Naive thymus-derived CD4-positive, alpha-beta T cell (primary cell): ENCODE measurements around the gene CNNM2. TPM values are rescaled to one million over a fixed set of nuclear protein-coding genes. Genes with fewer than 3 reads are reported as not detected.

ENCODE experiments used
- ATAC-seq: fragments of 150-1000 bp; cut with Tn5 transposase; 2 replicates; pipeline ENCODE4 v1.10.0; 2021; ENCODE audit warnings: mild to moderate bottlenecking, moderate library complexity
- CTCF ChIA-PET: fragments of 350-600 bp; sonication (Branson Sonifier 250); formaldehyde crosslinking; loops from one replicate; lab custom pipeline; 2021; ENCODE audit warnings: antibody characterized with exemption; lab: Charles Lee
- POLR2A ChIA-PET: fragments of 350-600 bp; sonication (Branson Sonifier 250); formaldehyde crosslinking; loops from one replicate; lab custom pipeline; 2021; ENCODE audit warnings: antibody characterized with exemption, inconsistent platforms; lab: Charles Lee
- DNase-seq, 9 donors: peaks; one replicate each; pipeline versions ENCODE4 v3.0.0 to v3.0.0-alpha.2; 2020 to 2022; ENCODE audit warnings: mixed read lengths in 1 of 9
- H3K27ac ChIP-seq: one replicate; pipeline ENCODE4 v1.7.0; 2013; ENCODE audit warnings: mild to moderate bottlenecking, low read depth, low read length, moderate library complexity
- H3K27me3 ChIP-seq, 2 donors: one replicate each; pipeline ENCODE4 v1.7.0; 2013; ENCODE audit warnings: low read length in 2 of 2, mild to moderate bottlenecking in 2 of 2, moderate library complexity in 2 of 2; ENCODE audit not compliant: control insufficient read depth in 2 of 2, insufficient read depth in 2 of 2
- H3K36me3 ChIP-seq, 3 experiments: 1 replicate in 2 of 3; 2 replicates in 1 of 3; pipeline ENCODE4 v1.7.0; 2013; ENCODE audit warnings: low read length in 3 of 3, mild to moderate bottlenecking in 3 of 3, moderate library complexity in 1 of 3; ENCODE audit not compliant: insufficient read depth in 3 of 3, control insufficient read depth in 2 of 3
- H3K4me1 ChIP-seq, 2 donors: one replicate each; pipeline ENCODE4 v1.7.0; 2013; ENCODE audit warnings: low read length in 2 of 2, mild to moderate bottlenecking in 2 of 2, moderate library complexity in 1 of 2; ENCODE audit not compliant: control insufficient read depth in 2 of 2, insufficient read depth in 2 of 2
- H3K4me3 ChIP-seq: 2 replicates; pipeline ENCODE4 v1.7.0; 2013; ENCODE audit warnings: mild to moderate bottlenecking, low read length
- H3K9me3 ChIP-seq, 3 experiments: 1 replicate in 2 of 3; 2 replicates in 1 of 3; pipeline ENCODE4 v1.7.0; 2013; ENCODE audit warnings: low read length in 3 of 3; ENCODE audit not compliant: control insufficient read depth in 2 of 3
- H3K27ac Mint-ChIP-seq, 9 donors: one replicate each; pipeline ENCODE4 v1.8.0; 2020 to 2022; ENCODE audit warnings: mixed read lengths in 9 of 9, mild to moderate bottlenecking in 8 of 9, moderate library complexity in 5 of 9, inconsistent platforms in 2 of 9
- H3K27me3 Mint-ChIP-seq, 5 donors: one replicate each; pipeline ENCODE4 v1.8.0; 2021 to 2022; ENCODE audit warnings: mixed read lengths in 5 of 5, mild to moderate bottlenecking in 1 of 5
- H3K36me3 Mint-ChIP-seq, 5 donors: one replicate each; pipeline ENCODE4 v1.8.0; 2020 to 2022; ENCODE audit warnings: mixed read lengths in 5 of 5, mild to moderate bottlenecking in 3 of 5, inconsistent platforms in 1 of 5
- H3K4me1 Mint-ChIP-seq, 7 donors: one replicate each; pipeline ENCODE4 v1.8.0; 2020 to 2022; ENCODE audit warnings: mixed read lengths in 7 of 7, mild to moderate bottlenecking in 3 of 7, inconsistent platforms in 1 of 7
- H3K4me3 Mint-ChIP-seq, 10 donors: one replicate each; pipeline ENCODE4 v1.8.0; 2020 to 2022; ENCODE audit warnings: mild to moderate bottlenecking in 10 of 10, mixed read lengths in 10 of 10, moderate library complexity in 6 of 10, inconsistent platforms in 2 of 10
- H3K9me3 Mint-ChIP-seq, 11 donors: one replicate each; pipeline ENCODE4 v1.8.0; 2020 to 2022; ENCODE audit warnings: mixed read lengths in 11 of 11, mild to moderate bottlenecking in 4 of 11, inconsistent platforms in 1 of 11, moderate library complexity in 1 of 11
- intact Hi-C, 2 donors: fragments of 100-400 bp; cut with micrococcal nuclease; formaldehyde crosslinking; loops; one replicate each; pipeline ENCODE4 v1.15.1; 2023
- polyA plus RNA-seq, 2 donors: library from polyadenylated mRNA; unstranded; fragments of 300-500 nt; fragmentation: Illumina TruSeq; gene quantifications; one replicate each; pipeline ENCODE4 v1.2.3, GENCODE V29; 2021
- total RNA-seq, 6 experiments: library from RNA in 5 of 6; stranded (reverse) in 5 of 6; gene quantifications; 1 replicate in 5 of 6; 2 replicates in 1 of 6; pipeline ENCODE4 v1.2.3 and lab custom pipeline; 2021 to 2026

Gene CNNM2
- total and polyA plus RNA-seq, 7 experiments from 2014 or later: 4.3 to 17.5 (median 9.7) TPM

DNA sequence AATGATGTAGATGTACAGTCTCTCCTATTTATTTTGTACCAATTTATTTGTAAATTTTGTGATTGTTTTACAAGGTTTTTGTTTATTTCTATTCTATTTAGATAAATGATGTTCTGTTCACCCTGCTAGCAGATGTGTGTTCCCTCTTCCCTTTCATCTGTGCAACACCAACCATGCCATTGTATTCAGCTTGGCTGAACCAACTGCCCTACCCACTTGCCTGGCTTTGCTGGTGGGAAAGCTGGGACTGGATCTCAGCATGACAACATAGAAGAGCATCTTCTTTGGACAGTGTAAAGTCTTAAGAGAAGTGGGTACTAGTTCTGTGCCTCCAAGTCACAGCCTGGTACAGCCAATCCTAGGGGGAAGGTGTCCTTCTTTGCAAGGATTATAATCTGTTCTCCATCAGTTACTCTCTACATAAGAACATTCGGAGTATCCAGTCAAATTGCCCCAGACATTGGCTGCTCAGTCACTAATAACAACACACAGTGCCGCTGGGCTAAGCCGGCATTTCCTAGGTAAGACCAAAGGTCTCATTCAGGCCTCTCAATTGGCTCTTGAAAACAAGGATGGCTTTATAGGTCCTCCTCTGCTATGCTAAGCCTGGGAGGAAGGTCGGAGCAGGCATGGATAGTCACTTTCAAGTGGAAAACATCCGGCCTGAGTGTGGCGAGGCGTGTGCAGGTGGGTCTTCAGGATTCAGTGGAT is 165.3 kb downstream of the CNNM2 start:
- no peak for ATAC-seq
- peaks cover 0 to 13% (median 2%) of the 10 kb centered on the region in 5 donors for H3K36me3 Mint-ChIP-seq
- ChIA-PET CTCF (no interaction called here), POLR2A (no interaction called here)
- peaks cover 0 to 27% (median 0%) of the 10 kb centered on the region in 3 experiments for H3K36me3 ChIP-seq
- peak overlapping the region in 3 of 9 donors; percentile 27 to 81 (median 68) for H3K27ac Mint-ChIP-seq
- H3K4me1 Mint-ChIP-seq: peaks cover 0 to 5% (median 0%) of the 10 kb centered on the region in 7 donors
- no peak overlapping the region for H3K4me3 ChIP-seq
- H3K9me3 ChIP-seq: no peaks in the 10 kb centered on the region
- intact Hi-C loops: no loop called here
- DNase-seq: no peak
- H3K27me3 Mint-ChIP-seq: no peaks in the 10 kb centered on the region
- H3K4me3 Mint-ChIP-seq: no peak overlapping the region
- H3K27ac ChIP-seq: no peak overlapping the region
- no peaks in the 10 kb centered on the region for H3K27me3 ChIP-seq
- no peaks in the 10 kb centered on the region for H3K9me3 Mint-ChIP-seq
- H3K4me1 ChIP-seq: no peaks in the 10 kb centered on the region

DNA sequence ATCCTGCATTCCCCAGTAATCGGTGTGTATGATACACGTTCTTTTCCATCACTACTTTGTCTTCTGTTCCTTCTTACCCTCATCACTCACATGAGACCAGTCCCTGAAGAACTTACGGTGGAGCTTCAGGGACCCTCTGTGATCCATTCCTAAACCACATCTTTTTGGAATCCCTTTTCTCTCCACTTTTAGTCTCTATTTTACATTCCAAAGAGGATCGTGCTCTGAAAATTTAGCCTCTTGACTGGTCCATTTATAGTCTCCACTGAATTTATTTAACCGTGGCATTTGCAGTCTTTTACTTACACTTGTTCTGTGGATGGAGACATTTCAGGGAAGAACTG is 165.9 kb downstream of the CNNM2 start:
- H3K36me3 Mint-ChIP-seq: peaks cover 0 to 8% (median 5%) of the 10 kb centered on the region in 5 donors
- H3K27ac Mint-ChIP-seq: peak overlapping the region in 2 of 9 donors; percentile 55 to 68
- POLR2A ChIA-PET: no interaction called here
- no peak overlapping the region for H3K4me3 Mint-ChIP-seq
- ATAC-seq (no peak), DNase-seq (no peak)
- CTCF ChIA-PET: no interaction called here
- H3K27ac ChIP-seq: no peak overlapping the region
- H3K27me3 ChIP-seq: no peaks in the 10 kb centered on the region
- peaks cover 0 to 27% (median 4%) of the 10 kb centered on the region in 3 experiments for H3K36me3 ChIP-seq
- no peaks in the 10 kb centered on the region for H3K4me1 ChIP-seq
- peaks cover 0 to 5% (median 0%) of the 10 kb centered on the region in 7 donors for H3K4me1 Mint-ChIP-seq
- no peak overlapping the region for H3K4me3 ChIP-seq
- H3K9me3 Mint-ChIP-seq: no peaks in the 10 kb centered on the region
- intact Hi-C loops: no loop called here
- H3K9me3 ChIP-seq: no peaks in the 10 kb centered on the region
- H3K27me3 Mint-ChIP-seq: no peaks in the 10 kb centered on the region

DNA sequence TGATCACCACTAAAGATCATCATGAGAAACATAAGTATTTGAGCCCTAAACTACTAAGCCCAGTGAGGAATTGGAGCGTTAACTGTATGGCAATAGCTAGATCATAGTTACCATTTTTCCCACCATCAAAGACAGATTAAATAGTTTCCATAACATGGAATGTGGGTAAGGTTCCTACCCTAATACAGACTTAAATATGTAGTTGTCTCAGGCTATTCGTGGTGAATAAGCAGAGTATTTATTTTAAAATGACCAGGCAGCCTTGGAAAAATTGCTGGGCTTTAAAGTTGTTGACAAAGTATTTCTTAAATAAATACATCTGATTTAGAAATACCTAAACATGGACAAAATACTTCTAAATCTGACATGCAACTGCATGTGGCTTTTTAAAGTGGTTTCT is 168.2 kb downstream of the CNNM2 start:
- no peak overlapping the region for H3K4me3 Mint-ChIP-seq
- no peaks in the 10 kb centered on the region for H3K4me1 ChIP-seq
- ChIA-PET POLR2A (no interaction called here), CTCF (no interaction called here)
- H3K4me1 Mint-ChIP-seq: no peaks in the 10 kb centered on the region
- no peak overlapping the region for H3K27ac ChIP-seq
- peaks cover 0 to 24% (median 11%) of the 10 kb centered on the region in 5 donors for H3K36me3 Mint-ChIP-seq
- no peaks in the 10 kb centered on the region for H3K9me3 ChIP-seq
- H3K27me3 ChIP-seq: no peaks in the 10 kb centered on the region
- DNase-seq: no peak
- intact Hi-C loops: no loop called here
- peaks cover 11 to 45% (median 18%) of the 10 kb centered on the region in 3 experiments for H3K36me3 ChIP-seq
- no peak overlapping the region for H3K4me3 ChIP-seq
- ATAC-seq: no peak
- H3K9me3 Mint-ChIP-seq: no peaks in the 10 kb centered on the region
- no peaks in the 10 kb centered on the region for H3K27me3 Mint-ChIP-seq
- H3K27ac Mint-ChIP-seq: peak overlapping the region in 2 of 9 donors; percentile 41 to 54

DNA sequence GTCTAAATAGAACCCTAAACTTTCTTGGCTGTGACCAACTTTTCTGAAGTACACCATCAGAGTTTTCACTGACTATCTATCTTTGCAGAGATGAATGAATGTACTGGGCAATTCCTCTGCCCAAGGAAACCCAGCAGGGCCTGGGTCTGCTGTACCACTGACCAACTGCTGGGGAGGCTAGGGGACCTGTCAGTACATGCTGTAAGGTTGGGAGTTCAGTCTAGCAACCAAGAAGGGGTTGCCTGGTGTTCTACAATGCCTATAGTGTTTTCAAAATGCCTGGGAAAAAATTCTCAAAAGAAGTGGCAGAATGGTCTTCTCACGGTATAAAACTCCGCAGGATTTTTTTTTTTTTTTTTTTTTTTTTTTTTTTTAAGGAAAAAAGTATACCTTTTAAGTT is 168.7 kb downstream of the CNNM2 start:
- CTCF ChIA-PET: no interaction called here
- H3K36me3 Mint-ChIP-seq: peaks cover 0 to 27% (median 11%) of the 10 kb centered on the region in 5 donors

DNA sequence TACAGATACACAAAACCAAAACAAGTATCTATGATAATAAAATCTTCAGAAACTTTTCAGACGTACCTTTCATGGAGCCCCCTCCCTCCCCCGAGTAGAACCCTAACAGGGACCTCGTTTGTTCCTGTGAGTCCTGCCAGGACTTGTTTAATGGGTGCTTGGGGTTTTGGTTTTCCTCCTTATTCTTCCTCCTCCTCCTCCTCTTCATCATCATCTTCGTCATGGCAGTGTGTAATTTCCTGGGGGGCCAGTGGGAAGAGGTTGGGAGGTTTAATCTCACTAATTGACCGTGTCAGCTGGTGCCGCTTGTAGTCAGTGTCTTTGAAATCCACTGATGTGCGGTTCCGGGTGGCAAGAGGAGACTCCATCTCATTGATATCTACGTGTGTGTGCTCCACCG is 171.4 kb downstream of the CNNM2 start:
- Histone ChIP-seq H3K4me3 (no peak overlapping the region), H3K27ac (no peak overlapping the region), H3K36me3 (peaks cover 17 to 70% (median 34%) of the 10 kb centered on the region in 3 experiments), H3K9me3 (no peaks in the 10 kb centered on the region), H3K4me1 (no peaks in the 10 kb centered on the region), H3K27me3 (no peaks in the 10 kb centered on the region)
- DNase-seq (no peak), ATAC-seq (no peak)
- CTCF ChIA-PET: interaction anchor here (0.6 kb wide), 1 partner anchor 323 kb away, joined by 3 read pairs; no protein-coding TSS in a partner anchor
- intact Hi-C loops: no loop called here
- POLR2A ChIA-PET: interaction anchor here (0.7 kb wide), 1 partner anchor 17 kb away, joined by 3 read pairs; no protein-coding TSS in a partner anchor
- Mint-ChIP-seq H3K27me3 (no peaks in the 10 kb centered on the region), H3K27ac (peak overlapping the region in 4 of 9 donors; percentile 10 to 36 (median 20)), H3K4me1 (no peaks in the 10 kb centered on the region), H3K36me3 (peaks cover 4 to 41% (median 24%) of the 10 kb centered on the region in 5 donors), H3K9me3 (no peaks in the 10 kb centered on the region), H3K4me3 (no peak overlapping the region)

More for the DNA sequence above, 168.7 kb downstream of the CNNM2 start:
- Histone ChIP-seq H3K4me3 (no peak overlapping the region), H3K4me1 (no peaks in the 10 kb centered on the region), H3K27ac (no peak overlapping the region), H3K9me3 (no peaks in the 10 kb centered on the region), H3K27me3 (no peaks in the 10 kb centered on the region), H3K36me3 (peaks cover 15 to 50% (median 18%) of the 10 kb centered on the region in 3 experiments)
- intact Hi-C loops: no loop called here
- ATAC-seq: no peak
- Mint-ChIP-seq H3K4me3 (no peak overlapping the region), H3K27me3 (no peaks in the 10 kb centered on the region), H3K27ac (peak overlapping the region in 1 of 9 donors; percentile 41), H3K9me3 (no peaks in the 10 kb centered on the region), H3K4me1 (no peaks in the 10 kb centered on the region)
- POLR2A ChIA-PET: interaction anchor here (0.6 kb wide), 1 partner anchor 1025 kb away, joined by 3 read pairs; no protein-coding TSS in a partner anchor
- no peak for DNase-seq

DNA sequence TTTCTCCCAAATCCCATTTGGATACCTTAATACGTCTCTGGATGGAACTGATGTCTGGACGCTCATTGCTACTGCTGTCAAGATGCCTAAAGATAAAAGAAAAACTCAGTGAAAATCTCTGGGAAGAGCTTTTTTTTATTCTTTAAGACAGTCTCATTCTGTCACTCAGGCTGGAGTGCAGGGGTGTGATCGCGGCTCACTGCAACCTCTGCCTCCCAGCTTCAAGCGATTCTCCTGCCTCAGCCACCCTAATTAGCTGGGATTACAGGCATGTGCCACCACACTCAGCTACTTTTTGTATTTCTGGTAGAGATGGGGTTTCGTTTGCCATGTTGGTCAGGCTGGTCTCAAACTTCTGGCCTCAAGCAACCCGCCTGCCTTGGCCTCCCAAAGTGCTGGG is 172.8 kb downstream of the CNNM2 start:
- ChIA-PET CTCF (no interaction called here), POLR2A (interaction anchor here (0.7 kb wide), 1 partner anchor 11 kb away, joined by 3 read pairs; no protein-coding TSS in a partner anchor)
- Mint-ChIP-seq H3K27ac (no peak overlapping the region), H3K27me3 (no peaks in the 10 kb centered on the region), H3K9me3 (no peaks in the 10 kb centered on the region), H3K4me1 (no peaks in the 10 kb centered on the region), H3K36me3 (peaks cover 4 to 44% (median 24%) of the 10 kb centered on the region in 5 donors), H3K4me3 (no peak overlapping the region)
- H3K4me3 ChIP-seq: no peak overlapping the region
- no peak for ATAC-seq
- H3K9me3 ChIP-seq: no peaks in the 10 kb centered on the region
- peaks cover 17 to 76% (median 34%) of the 10 kb centered on the region in 3 experiments for H3K36me3 ChIP-seq
- H3K4me1 ChIP-seq: no peaks in the 10 kb centered on the region
- DNase-seq: no peak
- no peaks in the 10 kb centered on the region for H3K27me3 ChIP-seq
- intact Hi-C loops: no loop called here
- no peak overlapping the region for H3K27ac ChIP-seq
